HepG2 (cell line): ENCODE measurements around the gene ZDHHC21. TPM values are rescaled to one million over a fixed set of nuclear protein-coding genes. Genes with fewer than 3 reads are reported as not detected.

Experiments used
- ATAC-seq: fragments of 200-7000 bp; cut with Tn5 transposase; 3 replicates; pipeline ENCODE4 v1.9.1; 2020; ENCODE audit warnings: mild to moderate bottlenecking, moderate library complexity
- BruUV-seq: library from RNA; stranded (reverse); fragments of 400-500 nt; replicated peaks from 2 replicates; lab custom pipeline; 2021; lab: Mats Ljungman, UMichigan
- CTCF ChIA-PET: fragments of 300-600 bp; formaldehyde crosslinking; extraction: SDS; loops from one replicate; lab custom pipeline; 2021; ENCODE audit warnings: low total read pairs, inconsistent platforms, low intra/inter-chr PET ratio; lab: Yijun Ruan, JAX
- POLR2A ChIA-PET: fragments of 350-600 bp; sonication (Branson Sonifier 250); formaldehyde crosslinking; loops from one replicate; lab custom pipeline; 2020; ENCODE audit warnings: antibody characterized with exemption, inconsistent platforms; lab: Yijun Ruan, JAX
- DNase-seq: peaks from one replicate; pipeline ENCODE4 v3.0.0-alpha.2; 2015; ENCODE audit warnings: low spot score
- FAIRE-seq: peaks from 3 replicates; lab custom pipeline; 2011; peaks lifted over from hg19 to GRCh38; lab: Jason Lieb, UNC
- H2AFZ ChIP-seq: one replicate; pipeline ENCODE4 v1.6.1; 2011; ENCODE audit warnings: low read length, inconsistent platforms
- H3K27ac ChIP-seq: fragments of 300-600 bp; 3 replicates; pipeline ENCODE4 v1.8.0; 2011; ENCODE audit warnings: mixed run types, mild to moderate bottlenecking, mixed read lengths, low read length, inconsistent platforms; ENCODE audit not compliant: insufficient read depth; ENCODE audit errors: extremely low read length
- H3K27me3 ChIP-seq, 2 experiments: fragments of 200-600 bp in 1 of 2; 2 replicates in 1 of 2; 3 replicates in 1 of 2; pipeline versions ENCODE4 v1.6.0 to v1.8.0; 2011; ENCODE audit warnings: low read length in 2 of 2, mild to moderate bottlenecking in 2 of 2, moderate library complexity in 2 of 2, inconsistent platforms in 1 of 2; ENCODE audit not compliant: insufficient read depth in 2 of 2, control insufficient read depth in 1 of 2
- H3K36me3 ChIP-seq, 2 experiments: fragments of 200-600 bp in 1 of 2; replicated peaks in 1 of 2; 2 replicates in 1 of 2; 3 replicates in 1 of 2; pipeline versions ENCODE4 v1.5.1 to v1.8.0; 2011; ENCODE audit warnings: low read length in 2 of 2, inconsistent platforms in 1 of 2; ENCODE audit not compliant: insufficient read depth in 2 of 2, control insufficient read depth in 1 of 2
- H3K4me1 ChIP-seq: 2 replicates; pipeline ENCODE4 v1.5.1; 2012; ENCODE audit warnings: low read length, inconsistent platforms; ENCODE audit not compliant: insufficient read depth
- H3K4me2 ChIP-seq: 2 replicates; pipeline ENCODE4 v1.6.0; 2011; ENCODE audit warnings: low read depth, low read length, inconsistent platforms
- H3K4me3 ChIP-seq, 3 experiments: fragments of 200-600 bp in 1 of 3; sonication (generic), shearing (Covaris generic) in 1 of 3; replicated peaks in 1 of 3; 2 replicates each; pipeline ENCODE4 v1.5.1; 2011 to 2016; ENCODE audit warnings: low read length in 3 of 3, inconsistent platforms in 2 of 3, low read depth in 2 of 3, mild to moderate bottlenecking in 2 of 3, control low read depth in 1 of 3, mixed read lengths in 1 of 3; ENCODE audit not compliant: insufficient read depth in 1 of 3
- H3K79me2 ChIP-seq: one replicate; pipeline ENCODE4 v1.6.1; 2011; ENCODE audit warnings: low read length, inconsistent platforms; ENCODE audit not compliant: insufficient read depth
- H3K9ac ChIP-seq: 2 replicates; pipeline ENCODE4 v1.6.0; 2011; ENCODE audit warnings: mild to moderate bottlenecking, low read depth, low read length, inconsistent platforms; ENCODE audit not compliant: insufficient read depth
- H3K9me3 ChIP-seq: 2 replicates; pipeline ENCODE4 v1.5.1; 2012; ENCODE audit warnings: mild to moderate bottlenecking, low read length
- H4K20me1 ChIP-seq: 2 replicates; pipeline ENCODE4 v1.6.0; 2011; ENCODE audit warnings: inconsistent platforms, mild to moderate bottlenecking, low read length, moderate library complexity; ENCODE audit not compliant: insufficient read depth
- EP300 ChIP-seq, 3 experiments: sonication (generic) in 1 of 3; formaldehyde crosslinking in 1 of 3; IDR thresholded peaks; 2 replicates each; pipeline versions ENCODE4 v1.5.1 to v1.6.1; 2011 to 2020; ENCODE audit warnings: low read depth in 2 of 3, low read length in 2 of 3, borderline replicate concordance in 1 of 3, improper control_type of control experiment in 1 of 3, mild to moderate bottlenecking in 1 of 3, missing genetic modification reagents in 1 of 3, moderate library complexity in 1 of 3
- HMG20B ChIP-seq: conservative IDR thresholded peaks from 2 replicates; pipeline ENCODE4 v1.6.1; 2016; ENCODE audit warnings: missing genetic modification reagents, missing compliant biosample characterization
- KDM3A ChIP-seq: IDR thresholded peaks from 2 replicates; pipeline ENCODE4 v1.6.1; 2018; ENCODE audit warnings: low read depth, missing compliant biosample characterization
- MXD4 ChIP-seq: IDR thresholded peaks from 2 replicates; pipeline ENCODE4 v1.6.1; 2016; ENCODE audit warnings: mild to moderate bottlenecking, missing biosample characterization, missing genetic modification reagents
- NFYC ChIP-seq: IDR thresholded peaks from 2 replicates; pipeline ENCODE4 v1.6.1; 2016; ENCODE audit warnings: missing genetic modification reagents, missing compliant biosample characterization
- NR2F6 ChIP-seq, 2 experiments: IDR thresholded peaks; 2 replicates each; pipeline ENCODE4 v1.6.1; 2016; ENCODE audit warnings: antibody characterized with exemption in 1 of 2, mild to moderate bottlenecking in 1 of 2
- SMARCE1 ChIP-seq: fragments of 450-650 bp; IDR thresholded peaks from 2 replicates; pipeline ENCODE4 v1.6.1; 2017; ENCODE audit warnings: borderline replicate concordance
- ZBTB4 ChIP-seq: sonication (generic); formaldehyde crosslinking; IDR thresholded peaks from 2 replicates; pipeline ENCODE4 v1.4.0; 2020; ENCODE audit warnings: missing genetic modification reagents, mild to moderate bottlenecking, borderline replicate concordance
- ZNF101 ChIP-seq: sonication (generic); formaldehyde crosslinking; IDR thresholded peaks from 2 replicates; pipeline ENCODE4 v1.4.0; 2020; ENCODE audit warnings: mild to moderate bottlenecking, low read depth, missing genetic modification reagents, borderline replicate concordance
- ZNF225 ChIP-seq: sonication (generic); formaldehyde crosslinking; IDR thresholded peaks from 2 replicates; pipeline ENCODE4 v1.4.0; 2020; ENCODE audit warnings: mild to moderate bottlenecking, missing genetic modification reagents
- ZNF512 ChIP-seq: sonication (generic); formaldehyde crosslinking; IDR thresholded peaks from 2 replicates; pipeline ENCODE4 v1.4.0; 2020; ENCODE audit warnings: mild to moderate bottlenecking, missing genetic modification reagents
- ZNF563 ChIP-seq: sonication (generic); formaldehyde crosslinking; IDR thresholded peaks from 2 replicates; pipeline ENCODE4 v1.8.0; 2022; ENCODE audit warnings: mild to moderate bottlenecking, moderate library complexity, missing genetic modification reagents
- ZNF564 ChIP-seq: sonication (generic); formaldehyde crosslinking; IDR thresholded peaks from 2 replicates; pipeline ENCODE4 v1.8.1; 2023; ENCODE audit warnings: mild to moderate bottlenecking, missing genetic modification reagents
- ZNF687 ChIP-seq: sonication (generic); formaldehyde crosslinking; IDR thresholded peaks from 2 replicates; pipeline ENCODE4 v1.5.1; 2020; ENCODE audit warnings: mild to moderate bottlenecking, missing genetic modification reagents, moderate library complexity
- ZNF724P ChIP-seq: sonication (generic); formaldehyde crosslinking; IDR thresholded peaks from 2 replicates; pipeline ENCODE4 v1.8.0; 2022; ENCODE audit warnings: missing genetic modification reagents, borderline replicate concordance
- WGBS: methylation state at CpG from one replicate; pipeline ENCODE4 v1.1.6; 2017; ENCODE audit warnings: low lambda C conversion rate; 5-methylcytosine and 5-hydroxymethylcytosine counted together
- in situ Hi-C: cut with HindIII; loops from 2 replicates; pipeline ENCODE4 v1.10.0; 2017; ENCODE audit warnings: low pct_unique_long_range_greater_than_20kb; ENCODE audit not compliant: extremely low pct_ligation_motif_present
- intact Hi-C: fragments of 100-400 bp; cut with micrococcal nuclease; formaldehyde crosslinking; loops from one replicate; pipeline ENCODE4 v1.10.0; 2022; ENCODE audit not compliant: unreplicated experiment
- polyA plus RNA-seq, 8 experiments: library from polyadenylated mRNA; depleted of rRNA in 3 of 8; stranded (reverse) in 7 of 8; unstranded in 1 of 8; fragments of >200 nt; fragmentation: Illumina TruSeq in 4 of 8; extraction: Trizol in 4 of 8; gene quantifications; 2 replicates each; pipeline versions ENCODE4 v1.2.1 to v1.2.3, GENCODE V29; 2011 to 2016; ENCODE audit warnings: low read depth in 4 of 8, missing spikeins in 1 of 8, mixed read lengths in 1 of 8; ENCODE audit not compliant: insufficient read depth in 1 of 8
- total RNA-seq, 5 experiments: library from RNA; depleted of rRNA; stranded (reverse); fragments of >200 nt; fragmentation: Illumina TruSeq; extraction: Trizol; gene quantifications; 2 replicates each; pipeline ENCODE4 v1.2.3, GENCODE V29; 2016; ENCODE audit warnings: low read depth in 1 of 5

ZDHHC21 gene
- total and polyA plus RNA-seq, 2 of the 13 experiments (the other 11 are each of a cell fraction or from before 2014, with no cell fraction given) = 2.4 to 3.7 TPM

GRCh38 chr9:14662060-14662453, 31.2 kb downstream of the ZDHHC21 start:
- Histone ChIP-seq H3K9ac (no peak overlapping the region), H3K79me2 (no peaks in the 10 kb centered on the region), H2AFZ (no peak overlapping the region), H4K20me1 (no peaks in the 10 kb centered on the region), H3K36me3 (no peaks in the 10 kb centered on the region), H3K9me3 (no peaks in the 10 kb centered on the region), H3K4me3 (no peak overlapping the region), H3K4me1 (no peaks in the 10 kb centered on the region), H3K27ac (no peak overlapping the region), H3K27me3 (no peaks in the 10 kb centered on the region), H3K4me2 (no peak overlapping the region)
- no peak for ATAC-seq
- 99% methylated on average over 3 of the region's 3 CpGs for WGBS
- no peak for DNase-seq
- FAIRE-seq = no peak
- intact Hi-C loops = no loop called here
- in situ Hi-C loops = no loop called here
- no TSS peak for BruUV-seq
- CTCF ChIA-PET = interaction anchor here (0.8 to 2.3 kb wide), 3 partner anchors 46 to 220 kb away, joined by 5 to 7 read pairs (median 5); no protein-coding TSS in a partner anchor
- no peak for TF ChIP-seq ZNF101 (CRISPR knock-in tag)
- TF ChIP-seq EP300 (IDR thresholded peaks at IDR 0.05; ENCODE audit: low read depth in 2 of 2, low read length in 2 of 2) = no peak
- TF ChIP-seq EP300 (CRISPR knock-in tag; IDR thresholded peaks at IDR 0.05; ENCODE audit: borderline replicate concordance) = no peak
- TF ChIP-seq ZNF512 = no peak
- no peak for TF ChIP-seq KDM3A (CRISPR knock-in tag)
- no peak for TF ChIP-seq ZNF225
- TF ChIP-seq HMG20B (CRISPR knock-in tag) = no peak
- TF ChIP-seq ZNF564 = no peak
- TF ChIP-seq ZNF563 (CRISPR knock-in tag) = no peak
- TF ChIP-seq NFYC (CRISPR knock-in tag) = no peak
- TF ChIP-seq ZBTB4 (CRISPR knock-in tag) = no peak
- no peak for TF ChIP-seq MXD4 (CRISPR knock-in tag)
- TF ChIP-seq SMARCE1 = no peak
- TF ChIP-seq ZNF724P (CRISPR knock-in tag) = no peak
- TF ChIP-seq ZNF687 (CRISPR knock-in tag) = no peak
- TF ChIP-seq NR2F6 (IDR thresholded peaks at IDR 0.05) = no peak
- no peak for TF ChIP-seq NR2F6 (CRISPR knock-in tag; IDR thresholded peaks at IDR 0.05)
- POLR2A ChIA-PET = no interaction called here
